Measurements from ENCODE around the gene KMT2C. TPM values are rescaled to one million over a fixed set of nuclear protein-coding genes. Genes with fewer than 3 reads are reported as not detected.
A peak's percentile ranks its signal among the peaks of the same experiment; 100 is the strongest.
"Not testable (repeated sequence)": the region's sequence is repeated elsewhere in the genome, so short reads cannot be mapped to it uniquely, and the experiment has no call there.

Gene KMT2C
- total RNA-seq, 4 donors from 2014 or later, result 44.1 to 67.6 (median 63.9) TPM

DNA sequence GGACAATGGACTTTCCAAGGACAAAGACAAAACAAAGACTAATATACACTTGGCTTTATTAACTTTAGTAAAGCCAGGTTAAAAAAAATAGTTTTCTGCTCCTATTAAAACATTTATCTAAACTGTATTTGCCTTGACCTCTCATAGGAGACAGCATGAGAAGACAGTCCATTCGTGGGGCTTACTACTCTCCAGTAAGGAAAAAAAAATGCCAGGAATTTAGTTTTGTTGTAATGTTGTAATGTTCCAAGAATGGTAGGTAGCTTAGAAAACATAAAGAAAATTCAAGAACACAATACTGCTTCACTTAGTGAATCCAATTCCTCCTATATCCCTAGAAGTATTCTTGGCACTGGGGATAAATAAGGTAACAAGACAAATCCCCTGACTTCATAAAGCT lies 81.7 kb downstream of the KMT2C start:
- intact Hi-C loops (cut with DNase I; ENCODE audit: low total_unique reads) (no loop called here), in situ Hi-C loops (cut with MboI; ENCODE audit: low sequenced_read_pairs in 4 of 4) (no loop called here)
- peak overlapping the region in 1 of 4 donors; percentile 1 for H3K27ac ChIP-seq
- no peaks in the 10 kb centered on the region for H3K27me3 ChIP-seq
- H3K4me1 ChIP-seq, result peaks cover 13 to 16% of the 10 kb centered on the region in 2 donors
- no peak overlapping the region for H3K4me3 ChIP-seq
- no peaks in the 10 kb centered on the region for H3K9me3 ChIP-seq
- DNase-seq (no peak), ATAC-seq (no peak)
- TF ChIP-seq, protein P1, sequence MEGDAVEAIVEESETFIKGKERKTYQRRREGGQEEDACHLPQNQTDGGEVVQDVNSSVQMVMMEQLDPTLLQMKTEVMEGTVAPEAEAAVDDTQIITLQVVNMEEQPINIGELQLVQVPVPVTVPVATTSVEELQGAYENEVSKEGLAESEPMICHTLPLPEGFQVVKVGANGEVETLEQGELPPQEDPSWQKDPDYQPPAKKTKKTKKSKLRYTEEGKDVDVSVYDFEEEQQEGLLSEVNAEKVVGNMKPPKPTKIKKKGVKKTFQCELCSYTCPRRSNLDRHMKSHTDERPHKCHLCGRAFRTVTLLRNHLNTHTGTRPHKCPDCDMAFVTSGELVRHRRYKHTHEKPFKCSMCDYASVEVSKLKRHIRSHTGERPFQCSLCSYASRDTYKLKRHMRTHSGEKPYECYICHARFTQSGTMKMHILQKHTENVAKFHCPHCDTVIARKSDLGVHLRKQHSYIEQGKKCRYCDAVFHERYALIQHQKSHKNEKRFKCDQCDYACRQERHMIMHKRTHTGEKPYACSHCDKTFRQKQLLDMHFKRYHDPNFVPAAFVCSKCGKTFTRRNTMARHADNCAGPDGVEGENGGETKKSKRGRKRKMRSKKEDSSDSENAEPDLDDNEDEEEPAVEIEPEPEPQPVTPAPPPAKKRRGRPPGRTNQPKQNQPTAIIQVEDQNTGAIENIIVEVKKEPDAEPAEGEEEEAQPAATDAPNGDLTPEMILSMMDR (IDR thresholded peaks at IDR 0.05 in 4 of 5, conservative IDR thresholded peaks at IDR 0.05 in 1 of 5), result no peak
- TF ChIP-seq POLR2A (IDR thresholded peaks at IDR 0.05), result no peak
- H3K36me3 ChIP-seq, result no peaks in the 10 kb centered on the region

DNA sequence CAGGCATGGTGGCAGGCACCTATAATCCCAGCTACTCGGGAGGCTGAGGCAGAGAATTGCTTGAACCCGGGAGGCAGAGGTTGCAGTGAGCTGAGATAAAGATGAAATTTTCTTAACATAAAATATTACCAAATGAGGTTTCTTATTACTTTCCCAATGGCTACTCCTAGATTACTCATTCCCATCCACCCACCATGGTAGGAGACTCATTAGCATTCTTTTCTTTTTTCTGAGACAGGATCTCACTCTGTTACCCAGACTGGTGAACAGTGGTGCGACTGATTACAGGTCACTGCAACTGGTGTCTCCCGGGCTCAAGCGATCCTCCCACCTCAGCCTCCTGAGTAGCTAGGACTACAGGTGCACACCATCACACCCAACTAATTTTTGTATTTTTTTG lies 82.5 kb downstream of the KMT2C start:
- intact Hi-C loops (cut with DNase I; ENCODE audit: low total_unique reads); in situ Hi-C loops (cut with MboI; ENCODE audit: low sequenced_read_pairs in 4 of 4); H3K4me3 ChIP-seq; DNase-seq; H3K36me3 ChIP-seq; H3K27me3 ChIP-seq; H3K9me3 ChIP-seq; ATAC-seq: not testable (repeated sequence)
- Histone ChIP-seq H3K4me1 (peaks cover 8 to 16% of the 10 kb centered on the region in 2 donors), H3K27ac (peak overlapping the region in 1 of 4 donors; percentile 33)

DNA sequence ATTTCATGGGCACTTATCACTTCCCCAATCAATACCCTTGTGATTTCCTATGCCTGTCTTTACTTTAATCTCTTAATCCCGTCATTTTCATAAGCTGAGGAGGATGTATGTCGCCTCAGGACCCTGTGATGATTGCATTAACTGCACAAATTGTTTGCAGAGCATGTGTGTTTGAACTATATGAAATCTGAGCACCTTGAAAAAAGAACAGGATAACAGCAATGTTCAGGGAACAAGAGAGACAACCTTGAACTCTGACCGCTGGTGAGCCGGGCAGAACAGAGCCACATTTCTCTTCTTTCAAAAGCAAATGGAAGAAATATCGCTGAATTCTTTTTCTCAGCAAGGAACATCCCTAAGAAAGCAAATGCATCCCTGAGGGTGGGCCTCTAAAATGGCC lies 84.1 kb downstream of the KMT2C start:
- H3K27ac ChIP-seq; H3K9me3 ChIP-seq; DNase-seq; ATAC-seq; in situ Hi-C loops (cut with MboI; ENCODE audit: low sequenced_read_pairs in 4 of 4); intact Hi-C loops (cut with DNase I; ENCODE audit: low total_unique reads); H3K36me3 ChIP-seq; H3K27me3 ChIP-seq; H3K4me3 ChIP-seq: not testable (repeated sequence)
- H3K4me1 ChIP-seq, result peaks cover 10 to 18% of the 10 kb centered on the region in 2 donors

DNA sequence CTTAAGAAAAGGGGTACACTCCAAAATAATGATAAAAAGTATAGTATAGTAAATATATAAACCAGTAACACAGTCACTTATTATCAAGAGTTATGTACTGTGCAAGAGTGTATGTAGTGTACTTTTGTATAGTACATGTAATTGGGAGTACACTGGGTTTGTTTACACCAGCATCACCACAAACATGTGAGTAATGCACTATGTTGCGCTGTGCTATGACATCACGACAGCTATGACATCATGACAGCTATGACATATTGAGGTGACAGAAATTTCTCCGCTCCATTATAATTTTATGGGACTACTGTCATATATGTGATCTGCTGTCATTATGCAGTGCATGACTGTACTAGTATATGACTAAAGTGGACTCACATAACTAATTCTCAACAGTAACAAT lies 84.6 kb downstream of the KMT2C start:
- no peak for ATAC-seq
- in situ Hi-C loops (cut with MboI; ENCODE audit: low sequenced_read_pairs in 4 of 4) (no loop called here), intact Hi-C loops (cut with DNase I; ENCODE audit: low total_unique reads) (no loop called here)
- no peak for DNase-seq
- Histone ChIP-seq H3K4me3 (no peak overlapping the region), H3K4me1 (peaks cover 15 to 24% of the 10 kb centered on the region in 2 donors), H3K27me3 (no peaks in the 10 kb centered on the region), H3K9me3 (no peaks in the 10 kb centered on the region), H3K36me3 (no peaks in the 10 kb centered on the region), H3K27ac (peak overlapping the region in 1 of 4 donors; percentile 38)
- no peak for TF ChIP-seq POLR2A (IDR thresholded peaks at IDR 0.05)
- TF ChIP-seq, protein P1 (IDR thresholded peaks at IDR 0.05 in 4 of 5, conservative IDR thresholded peaks at IDR 0.05 in 1 of 5), result no peak

DNA sequence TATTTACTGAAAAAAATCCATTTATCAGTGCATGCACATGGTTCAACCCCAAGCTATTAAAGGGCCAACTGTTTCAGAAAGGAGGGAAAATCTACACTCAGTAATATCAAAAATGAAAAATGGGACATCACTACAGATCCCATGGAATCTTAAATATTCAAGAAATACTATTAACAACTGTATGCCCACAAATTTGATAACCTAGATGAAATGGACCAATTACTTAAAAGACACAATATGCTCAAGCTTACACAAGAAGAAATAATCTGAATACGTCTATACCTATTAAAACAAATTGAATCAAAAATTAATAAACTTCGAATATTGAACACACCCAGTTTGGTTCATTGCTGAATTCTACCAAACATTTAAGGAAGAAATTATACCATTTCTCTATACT lies 87.9 kb downstream of the KMT2C start:
- Histone ChIP-seq H3K4me1 (peaks cover 13 to 15% of the 10 kb centered on the region in 2 donors), H3K36me3 (no peaks in the 10 kb centered on the region), H3K27me3 (no peaks in the 10 kb centered on the region), H3K4me3 (no peak overlapping the region), H3K9me3 (no peaks in the 10 kb centered on the region), H3K27ac (no peak overlapping the region)
- intact Hi-C loops (cut with DNase I; ENCODE audit: low total_unique reads) (no loop called here), in situ Hi-C loops (cut with MboI; ENCODE audit: low sequenced_read_pairs in 4 of 4) (loop anchor here in 2 of 4 donors (25.0 kb wide), 2 partner anchors 339 to 364 kb away; partner anchors contain the start of gene XRCC2 (in 1 of the 2))
- ATAC-seq (no peak), DNase-seq (no peak)
- TF ChIP-seq, protein P1 (IDR thresholded peaks at IDR 0.05 in 4 of 5, conservative IDR thresholded peaks at IDR 0.05 in 1 of 5), result no peak
- no peak for TF ChIP-seq POLR2A (IDR thresholded peaks at IDR 0.05)

DNA sequence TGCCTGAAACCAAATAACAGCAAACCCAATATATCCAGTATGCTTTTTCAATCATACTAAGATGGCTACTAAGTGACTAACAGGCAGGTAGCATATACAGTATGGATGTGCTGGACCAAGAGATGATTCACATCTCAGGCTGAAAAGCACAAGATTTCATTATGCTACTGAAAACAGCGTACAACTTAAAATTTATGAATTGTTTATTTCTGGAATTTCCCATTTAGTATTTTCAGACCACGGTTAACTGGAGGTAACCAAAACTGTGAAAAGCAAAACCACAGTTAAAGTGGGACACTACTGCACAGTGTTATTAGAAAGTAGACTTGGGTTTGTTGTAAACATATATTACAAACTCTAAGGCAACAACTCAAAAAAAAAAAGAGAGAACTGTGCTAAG lies 91.5 kb downstream of the KMT2C start:
- no peak overlapping the region for H3K27ac ChIP-seq
- no peaks in the 10 kb centered on the region for H3K9me3 ChIP-seq
- no peaks in the 10 kb centered on the region for H3K27me3 ChIP-seq
- intact Hi-C loops (cut with DNase I; ENCODE audit: low total_unique reads) (no loop called here), in situ Hi-C loops (cut with MboI; ENCODE audit: low sequenced_read_pairs in 4 of 4) (loop anchor here in 2 of 4 donors (25.0 kb wide), 2 partner anchors 343 to 368 kb away; partner anchors contain the start of gene XRCC2 (in 1 of the 2))
- peaks cover 35 to 37% of the 10 kb centered on the region in 2 donors for H3K4me1 ChIP-seq
- TF ChIP-seq, protein P1 (IDR thresholded peaks at IDR 0.05 in 4 of 5, conservative IDR thresholded peaks at IDR 0.05 in 1 of 5), result no peak
- TF ChIP-seq POLR2A (IDR thresholded peaks at IDR 0.05), result no peak
- H3K36me3 ChIP-seq, result no peaks in the 10 kb centered on the region
- DNase-seq, result no peak
- no peak for ATAC-seq
- H3K4me3 ChIP-seq, result no peak overlapping the region

Data from gastrocnemius medialis (tissue), 4 donors.